NCI-H146 treated with DMSO at 0.1 percent for 48 hours (cell line): ENCODE results near the gene ITPR1.

Experiments used
- DNase-seq: peaks from one replicate; lab custom pipeline; 2025; ENCODE audit not compliant: unreplicated experiment; lab: John Stamatoyannopoulos, UW

ITPR1 gene

GRCh38 chr3:4800595-4800994 is 307.4 kb downstream of the ITPR1 start:
- DNase-seq, result no peak

- DNase-seq, result no peak
These were observed 308.7 kb downstream of the ITPR1 start for GRCh38 chr3:4801892-4802291.

- no peak for DNase-seq
These were observed 309.8 kb downstream of the ITPR1 start for GRCh38 chr3:4802903-4803302.

- DNase-seq, result no peak
These were observed 311.3 kb downstream of the ITPR1 start for GRCh38 chr3:4804161-4805058.

GRCh38 chr3:4805662-4806061 is 312.5 kb downstream of the ITPR1 start:
- no peak for DNase-seq

- DNase-seq, result no peak
These were observed 313.5 kb downstream of the ITPR1 start for GRCh38 chr3:4806535-4807108.

GRCh38 chr3:4807381-4808280 is 314.5 kb downstream of the ITPR1 start:
- no peak for DNase-seq

GRCh38 chr3:4808637-4809036 is 315.5 kb downstream of the ITPR1 start:
- no peak for DNase-seq

GRCh38 chr3:4809922-4810321 is 316.8 kb downstream of the ITPR1 start:
- no peak for DNase-seq

GRCh38 chr3:4812591-4812990 is 319.4 kb downstream of the ITPR1 start:
- no peak for DNase-seq

GRCh38 chr3:4813909-4814304 is 320.8 kb downstream of the ITPR1 start:
- DNase-seq, result no peak

GRCh38 chr3:4814305-4814903 is 321.3 kb downstream of the ITPR1 start:
- DNase-seq, result no peak

GRCh38 chr3:4814904-4815574 is 321.9 kb downstream of the ITPR1 start:
- no peak for DNase-seq

- DNase-seq, result no peak
These were observed 323.2 kb downstream of the ITPR1 start for GRCh38 chr3:4816306-4816705.

- DNase-seq, result no peak
These were observed 323.6 kb downstream of the ITPR1 start for GRCh38 chr3:4816718-4817117.

- DNase-seq, result no peak
These were observed 324.0 kb downstream of the ITPR1 start for GRCh38 chr3:4817128-4817527.

- no peak for DNase-seq
These were observed 325.0 kb downstream of the ITPR1 start for GRCh38 chr3:4818164-4818563.

GRCh38 chr3:4818986-4819693 is 326.0 kb downstream of the ITPR1 start:
- no peak for DNase-seq

GRCh38 chr3:4819746-4820145 is 326.6 kb downstream of the ITPR1 start:
- no peak for DNase-seq
